Measurements from ENCODE around the gene MAP3K10. TPM values are rescaled to one million over a fixed set of nuclear protein-coding genes. Genes with fewer than 3 reads are reported as not detected.

Gene MAP3K10
- total and polyA plus RNA-seq, 2 of the 13 experiments (the other 11 are each of a cell fraction or from before 2014, with no cell fraction given), result 3.4 to 5.0 TPM

GRCh38 chr19:40177286-40178070 is 13.7 kb upstream of the MAP3K10 start:
- no peak overlapping the region for H3K4me3 ChIP-seq (replicated peaks in 1 of 3; ENCODE audit: insufficient read depth in 1 of 3, low read depth in 2 of 3, low read length in 3 of 3)
- BruUV-seq (replicated peaks), result no TSS peak
- FAIRE-seq, result no peak
- H4K20me1 ChIP-seq (ENCODE audit: insufficient read depth, low read length), result no peaks in the 10 kb centered on the region
- 11% methylated on average over 5 of the region's 5 CpGs for WGBS (ENCODE audit: low lambda C conversion rate)
- ChIA-PET POLR2A (no interaction called here), CTCF (ENCODE audit: low intra/inter-chr PET ratio, low total read pairs) (no interaction called here)
- no peak overlapping the region for H3K27ac ChIP-seq (ENCODE audit: extremely low read length, insufficient read depth, low read length)
- H3K9ac ChIP-seq (ENCODE audit: insufficient read depth, low read depth, low read length), result no peak overlapping the region
- H3K4me2 ChIP-seq (ENCODE audit: low read depth, low read length), result no peak overlapping the region
- 0 out of 2 replicates have a peak, but pooled peaks cover 9% of the 10 kb centered on the region for H3K4me1 ChIP-seq (ENCODE audit: insufficient read depth, low read length)
- H2AFZ ChIP-seq (ENCODE audit: low read length), result no peak overlapping the region
- peaks cover 3 to 18% of the 10 kb centered on the region in 2 experiments; a peak in 3 of 5 replicates for H3K27me3 ChIP-seq (ENCODE audit: control insufficient read depth in 1 of 2, insufficient read depth in 2 of 2, low read length in 2 of 2)
- H3K9me3 ChIP-seq (ENCODE audit: low read length), result no peaks in the 10 kb centered on the region
- no peak for TF ChIP-seq TERF1 (CRISPR knock-in tag; IDR thresholded peaks at IDR 0.05)
- TF ChIP-seq, protein P1, sequence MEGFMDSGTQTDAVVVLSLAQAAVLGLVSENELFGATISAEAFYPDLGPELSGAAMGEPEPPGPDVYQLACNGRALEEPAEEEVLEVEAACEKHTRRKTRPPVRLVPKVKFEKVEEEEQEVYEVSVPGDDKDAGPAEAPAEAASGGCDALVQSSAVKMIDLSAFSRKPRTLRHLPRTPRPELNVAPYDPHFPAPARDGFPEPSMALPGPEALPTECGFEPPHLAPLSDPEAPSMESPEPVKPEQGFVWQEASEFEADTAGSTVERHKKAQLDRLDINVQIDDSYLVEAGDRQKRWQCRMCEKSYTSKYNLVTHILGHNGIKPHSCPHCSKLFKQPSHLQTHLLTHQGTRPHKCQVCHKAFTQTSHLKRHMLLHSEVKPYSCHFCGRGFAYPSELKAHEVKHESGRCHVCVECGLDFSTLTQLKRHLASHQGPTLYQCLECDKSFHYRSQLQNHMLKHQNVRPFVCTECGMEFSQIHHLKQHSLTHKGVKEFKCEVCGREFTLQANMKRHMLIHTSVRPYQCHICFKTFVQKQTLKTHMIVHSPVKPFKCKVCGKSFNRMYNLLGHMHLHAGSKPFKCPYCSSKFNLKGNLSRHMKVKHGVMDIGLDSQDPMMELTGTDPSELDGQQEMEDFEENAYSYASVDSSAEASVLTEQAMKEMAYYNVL (CRISPR knock-in tag; IDR thresholded peaks at IDR 0.05; ENCODE audit: borderline replicate concordance), result no peak
- TF ChIP-seq, protein P2, sequence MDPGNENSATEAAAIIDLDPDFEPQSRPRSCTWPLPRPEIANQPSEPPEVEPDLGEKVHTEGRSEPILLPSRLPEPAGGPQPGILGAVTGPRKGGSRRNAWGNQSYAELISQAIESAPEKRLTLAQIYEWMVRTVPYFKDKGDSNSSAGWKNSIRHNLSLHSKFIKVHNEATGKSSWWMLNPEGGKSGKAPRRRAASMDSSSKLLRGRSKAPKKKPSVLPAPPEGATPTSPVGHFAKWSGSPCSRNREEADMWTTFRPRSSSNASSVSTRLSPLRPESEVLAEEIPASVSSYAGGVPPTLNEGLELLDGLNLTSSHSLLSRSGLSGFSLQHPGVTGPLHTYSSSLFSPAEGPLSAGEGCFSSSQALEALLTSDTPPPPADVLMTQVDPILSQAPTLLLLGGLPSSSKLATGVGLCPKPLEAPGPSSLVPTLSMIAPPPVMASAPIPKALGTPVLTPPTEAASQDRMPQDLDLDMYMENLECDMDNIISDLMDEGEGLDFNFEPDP (CRISPR knock-in tag; conservative IDR thresholded peaks at IDR 0.05), result no peak
- no peak for TF ChIP-seq ZNF235 (CRISPR knock-in tag; IDR thresholded peaks at IDR 0.05; ENCODE audit: borderline replicate concordance)
- TF ChIP-seq ZNF160 (CRISPR knock-in tag; IDR thresholded peaks at IDR 0.05), result no peak
- no peak for TF ChIP-seq ZNF121 (CRISPR knock-in tag; IDR thresholded peaks at IDR 0.05)
- TF ChIP-seq JUN (CRISPR knock-in tag; IDR thresholded peaks at IDR 0.05), result no peak
- no peak for TF ChIP-seq PHF8 (CRISPR knock-in tag; IDR thresholded peaks at IDR 0.05)
- no peak for TF ChIP-seq KDM5A (IDR thresholded peaks at IDR 0.05; ENCODE audit: borderline replicate concordance, low read length)
- TF ChIP-seq ZNF337 (CRISPR knock-in tag; IDR thresholded peaks at IDR 0.05; ENCODE audit: borderline replicate concordance, low read depth), result no peak
- TF ChIP-seq ZNF550 (CRISPR knock-in tag; IDR thresholded peaks at IDR 0.05; ENCODE audit: borderline replicate concordance), result no peak
- no peak for TF ChIP-seq ZNF598 (CRISPR knock-in tag; IDR thresholded peaks at IDR 0.05; ENCODE audit: borderline replicate concordance)
- TF ChIP-seq TARDBP (CRISPR knock-in tag; IDR thresholded peaks at IDR 0.05), result no peak
- no peak for TF ChIP-seq ZNF747 (CRISPR knock-in tag; IDR thresholded peaks at IDR 0.05; ENCODE audit: borderline replicate concordance)
- H3K79me2 ChIP-seq (ENCODE audit: insufficient read depth, low read length), result no peaks in the 10 kb centered on the region
- ATAC-seq, result no peak
- in situ Hi-C loops (cut with HindIII; ENCODE audit: extremely low pct_ligation_motif_present, low pct_unique_long_range_greater_than_20kb) (no loop called here), intact Hi-C loops (cut with micrococcal nuclease; ENCODE audit: unreplicated experiment) (no loop called here)
- no peaks in the 10 kb centered on the region for H3K36me3 ChIP-seq (replicated peaks in 1 of 2; ENCODE audit: control insufficient read depth in 1 of 2, insufficient read depth in 2 of 2, low read length in 2 of 2)
- no peak for DNase-seq (ENCODE audit: low spot score)

All from HepG2 (cell line).